ENCODE results near the gene ICA1. TPM values are rescaled to one million over a fixed set of nuclear protein-coding genes. Genes with fewer than 3 reads are reported as not detected.

The ICA1 gene
- total RNA-seq, 1 donor from 2014 or later = 43.2 TPM

DNA sequence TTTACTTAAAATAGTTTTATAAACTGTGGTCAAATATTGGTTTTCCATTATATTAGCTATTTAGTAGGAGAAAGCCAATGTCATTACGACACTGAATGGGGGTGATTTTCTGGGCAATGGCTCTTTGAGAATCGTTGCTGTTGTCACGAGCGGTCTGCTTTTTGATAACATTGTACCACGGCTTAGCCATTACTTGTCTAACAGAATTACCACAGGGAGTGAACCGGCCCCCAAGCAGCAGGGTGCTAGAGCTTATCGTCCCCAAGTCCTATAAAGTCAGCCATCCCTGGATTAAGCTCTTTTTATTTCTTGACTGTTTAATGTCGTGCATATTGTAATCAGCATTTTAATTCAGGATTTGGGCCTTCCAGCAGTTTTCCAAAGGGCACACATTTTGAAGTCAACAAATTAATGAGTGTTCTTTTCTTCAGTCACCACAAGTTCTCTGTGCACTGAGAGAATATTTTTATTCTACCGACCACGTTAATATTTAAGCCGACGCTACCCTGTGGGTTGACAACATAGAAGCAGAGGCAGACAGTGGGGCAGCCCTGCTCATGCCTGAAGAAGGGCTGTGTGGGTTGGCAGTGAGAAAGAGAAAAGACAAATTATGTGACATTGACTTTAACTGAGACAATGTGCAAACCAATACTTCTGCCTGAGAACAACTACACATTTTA is 125.8 kb downstream of the ICA1 start:
- DNase-seq (ENCODE audit: extremely low read depth, low read depth, low spot score) = no peak

DNA sequence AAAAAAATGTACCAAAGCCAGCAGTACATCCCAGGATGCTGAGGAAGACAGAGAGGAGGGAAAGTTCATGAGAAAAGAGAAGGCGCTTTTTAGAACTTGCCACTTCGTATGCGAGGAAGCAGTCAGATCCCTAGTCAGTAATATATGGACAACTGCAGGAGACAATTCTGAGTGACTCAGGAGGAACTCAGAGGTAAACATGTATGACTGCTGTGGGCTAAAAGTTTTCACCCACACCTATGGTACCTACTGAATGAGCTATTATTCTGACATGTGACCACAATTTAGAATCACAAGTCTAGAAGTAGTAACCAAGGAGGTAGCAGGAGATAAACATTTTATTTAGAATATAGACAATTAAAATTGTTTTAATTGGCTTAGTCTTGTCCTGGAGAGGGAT is 126.5 kb downstream of the ICA1 start:
- no peak for DNase-seq (ENCODE audit: extremely low read depth, low read depth, low spot score)

DNA sequence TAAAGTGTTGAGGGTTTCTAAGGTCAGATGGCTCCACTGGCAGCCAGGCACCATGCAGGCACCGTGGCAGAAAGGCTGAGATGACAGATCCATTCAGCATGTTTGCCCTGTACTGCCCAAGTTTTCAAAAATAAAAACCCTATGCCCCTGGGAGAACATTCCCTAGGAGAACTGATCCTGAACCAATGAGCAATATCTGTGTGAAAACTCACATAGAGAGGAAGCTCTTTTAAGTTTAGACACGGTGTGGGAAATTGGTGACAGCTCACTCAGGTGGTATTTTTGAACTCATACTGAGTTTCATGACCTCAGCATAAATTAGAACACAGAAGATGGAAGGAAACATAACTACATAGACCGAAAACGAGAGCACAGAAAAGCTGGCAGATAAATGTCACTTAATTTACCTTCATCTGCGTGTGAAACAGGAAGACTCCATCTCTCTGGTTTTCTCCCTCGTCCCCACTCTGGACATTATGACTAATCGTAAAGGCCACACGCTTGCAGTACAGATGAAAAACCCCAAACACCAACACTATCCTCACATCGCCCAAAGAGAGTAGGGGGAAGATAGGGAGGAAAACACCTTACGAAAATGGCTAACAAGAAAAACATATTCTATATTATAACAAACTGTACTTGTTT is 127.8 kb downstream of the ICA1 start:
- DNase-seq (ENCODE audit: extremely low read depth, low read depth, low spot score) = no peak

DNA sequence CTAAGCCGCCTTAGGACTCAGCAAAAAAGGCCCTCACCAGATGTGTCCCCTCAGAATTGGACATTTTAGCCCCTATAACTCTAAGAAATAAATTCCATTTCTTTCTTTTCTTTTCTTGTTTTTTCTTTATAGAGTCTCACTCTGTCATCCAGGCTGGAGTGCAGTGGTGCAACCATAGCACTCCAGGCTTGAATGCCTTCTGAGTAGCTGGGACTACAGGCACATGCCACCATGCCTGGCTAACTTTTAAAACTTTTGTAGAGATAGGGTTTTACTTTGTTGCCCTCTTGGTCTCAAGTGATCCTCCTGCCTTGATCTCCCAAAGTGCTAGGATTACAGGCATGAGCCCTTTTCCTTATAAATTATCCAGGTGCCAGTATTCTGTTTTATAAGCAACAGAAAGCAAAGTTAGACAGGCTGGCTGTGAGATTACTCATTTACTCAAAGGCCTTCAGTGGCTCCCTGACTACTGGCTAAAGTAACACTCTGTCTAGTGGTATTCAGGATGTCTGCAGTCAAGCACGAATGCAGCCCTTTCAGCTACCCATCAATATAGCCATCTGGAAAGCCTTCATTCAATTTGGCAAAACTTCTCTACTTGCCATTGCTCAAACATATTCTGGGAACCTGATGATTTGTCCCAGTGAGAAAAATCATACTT is 128.6 kb downstream of the ICA1 start:
- DNase-seq (ENCODE audit: extremely low read depth, low read depth, low spot score) = no peak

DNA sequence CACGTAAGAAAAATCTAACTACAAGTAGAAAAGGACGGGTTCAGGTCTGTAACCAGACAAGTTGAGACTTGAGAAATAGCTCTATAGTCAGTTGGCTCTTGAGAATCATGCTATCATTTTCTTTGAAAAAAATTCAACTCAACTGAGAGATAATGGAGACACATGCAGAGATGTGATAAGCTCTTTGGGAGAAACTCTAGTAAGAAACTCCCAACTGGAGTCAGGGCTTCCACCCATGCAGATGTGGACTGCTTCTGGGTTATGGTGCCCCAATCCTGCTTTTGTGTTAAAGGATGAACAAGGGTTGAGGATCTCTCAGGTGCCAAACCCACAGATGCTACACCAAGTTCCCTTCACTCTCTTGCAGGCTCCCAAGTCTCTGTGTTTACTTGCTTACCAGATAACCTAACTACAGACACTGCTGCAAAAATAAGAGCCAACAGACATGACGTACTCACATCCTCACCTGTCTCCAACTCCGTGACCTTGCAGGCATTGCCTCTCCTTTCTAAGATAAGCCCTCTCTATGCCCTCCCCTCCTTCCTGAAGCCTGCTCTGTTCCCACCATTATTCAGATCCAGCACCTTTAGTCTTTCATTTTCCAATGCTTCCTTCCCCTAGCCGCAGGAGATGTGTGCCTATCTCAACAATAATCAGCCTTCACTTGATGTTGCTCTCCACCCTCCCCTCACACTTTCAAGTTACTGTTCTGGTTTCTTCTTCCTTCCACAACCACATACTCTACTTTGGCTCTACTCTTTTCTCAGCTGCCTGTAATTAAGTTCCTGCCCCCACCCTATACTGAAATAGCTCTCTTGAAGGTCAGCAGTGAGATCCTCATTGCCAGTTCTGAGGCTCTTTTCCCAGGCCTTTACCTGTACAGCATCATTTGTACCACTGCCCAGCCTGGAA is 130.0 kb downstream of the ICA1 start:
- no peak for DNase-seq (ENCODE audit: extremely low read depth, low read depth, low spot score)

DNA sequence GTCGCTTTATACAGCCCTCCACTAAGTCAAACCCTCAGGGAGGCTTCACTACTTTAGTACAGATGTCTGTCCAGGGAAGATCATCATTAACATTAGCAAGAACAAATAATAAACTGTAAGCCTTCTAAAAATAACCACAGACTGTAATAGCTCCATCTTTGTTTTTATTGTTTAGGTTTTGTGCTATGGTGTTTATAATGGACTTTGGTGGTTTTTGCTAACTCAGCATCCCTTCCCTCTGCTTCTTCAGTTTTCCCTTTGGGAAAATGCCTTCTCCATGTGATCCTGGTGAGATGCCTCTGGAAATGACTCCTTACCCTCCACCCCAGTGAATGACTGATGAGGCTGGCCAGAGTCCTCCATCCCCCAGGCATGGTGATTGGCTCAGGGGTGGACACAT is 131.3 kb downstream of the ICA1 start:
- no peak for DNase-seq (ENCODE audit: extremely low read depth, low read depth, low spot score)

DNA sequence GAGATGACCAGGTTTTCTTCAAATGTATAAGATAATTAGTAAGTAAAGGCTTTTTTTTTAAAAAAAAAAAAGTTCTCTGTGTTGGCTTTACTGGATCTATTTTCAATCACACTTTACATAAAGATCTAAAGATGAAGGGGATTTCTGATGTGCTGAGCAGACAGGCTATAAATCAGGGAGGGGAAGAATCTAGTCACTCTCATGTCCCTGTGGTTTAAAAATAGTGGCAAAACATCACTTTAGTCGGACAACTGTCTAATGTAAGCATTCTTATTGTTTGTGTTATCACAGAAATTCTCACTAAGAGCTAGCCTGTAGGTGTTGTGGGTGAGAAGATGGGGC is 132.7 kb downstream of the ICA1 start:
- no peak for DNase-seq (ENCODE audit: extremely low read depth, low read depth, low spot score)

DNA sequence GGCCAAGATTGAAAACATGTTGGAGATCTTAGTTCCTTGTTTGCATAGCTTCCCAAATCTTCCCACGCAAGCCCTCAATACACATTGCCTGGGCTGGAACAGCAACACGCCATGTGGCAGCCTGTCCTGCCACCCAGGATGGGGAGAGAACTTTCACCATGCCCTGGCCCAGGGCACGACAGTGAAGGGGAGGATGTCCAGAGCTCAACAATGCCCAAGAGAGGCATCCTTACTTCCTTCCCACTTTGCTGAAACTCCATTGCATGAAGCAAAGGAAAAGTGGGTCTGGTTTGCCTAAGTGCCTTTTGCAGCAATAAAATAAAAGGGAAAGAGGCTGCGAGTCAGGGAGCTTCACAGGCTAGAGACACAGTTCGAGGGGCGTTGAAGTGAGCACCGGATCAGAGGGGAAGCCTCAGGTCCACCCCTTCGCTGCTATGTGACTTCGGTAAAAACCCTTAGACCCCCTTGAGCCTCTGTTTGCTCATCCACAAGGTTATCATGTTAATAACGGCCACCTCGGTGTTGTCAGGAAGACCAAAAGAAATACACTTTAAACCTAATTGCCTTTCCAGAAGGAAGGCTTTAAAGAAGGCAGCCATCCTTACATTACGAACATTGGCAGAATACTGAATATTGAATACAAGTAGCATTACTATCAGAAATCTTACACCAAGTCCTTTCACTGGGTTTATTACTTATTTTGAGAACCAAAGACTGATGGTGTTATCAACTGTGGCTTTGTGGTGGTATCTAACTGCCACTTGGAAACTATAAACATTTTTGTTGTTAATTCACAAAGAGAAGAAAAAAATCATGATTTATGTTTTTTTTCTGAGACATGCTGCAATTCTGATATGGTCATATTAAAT is 133.3 kb downstream of the ICA1 start:
- DNase-seq (ENCODE audit: extremely low read depth, low read depth, low spot score) = no peak

DNA sequence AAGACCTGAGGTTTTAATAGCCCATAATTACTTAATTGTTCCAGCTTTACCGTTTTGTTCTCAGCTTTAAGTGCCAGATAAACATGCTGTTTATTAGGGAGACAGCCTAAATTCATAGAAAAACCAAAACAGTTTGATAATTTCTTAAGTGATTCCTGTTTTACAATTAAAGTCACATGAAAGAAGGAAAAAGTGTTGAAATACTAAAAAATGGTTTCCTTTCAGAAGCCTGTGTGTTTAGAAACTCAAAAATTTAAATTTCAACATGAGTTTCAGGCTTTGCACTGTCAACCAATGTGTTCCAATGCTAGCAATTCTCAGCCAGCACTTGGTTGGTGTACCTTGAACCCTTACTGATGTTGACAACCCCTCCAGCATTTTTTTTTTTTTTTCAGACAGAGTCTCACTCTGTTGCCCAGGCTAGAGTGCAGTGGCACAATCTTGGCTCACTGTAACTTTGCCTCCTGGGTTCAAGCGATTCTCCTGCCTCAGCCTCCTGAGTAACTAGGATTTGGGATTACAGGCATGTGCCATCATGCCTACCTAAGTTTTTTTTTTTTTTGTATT is 135.3 kb downstream of the ICA1 start:
- no peak for DNase-seq (ENCODE audit: extremely low read depth, low read depth, low spot score)

DNA sequence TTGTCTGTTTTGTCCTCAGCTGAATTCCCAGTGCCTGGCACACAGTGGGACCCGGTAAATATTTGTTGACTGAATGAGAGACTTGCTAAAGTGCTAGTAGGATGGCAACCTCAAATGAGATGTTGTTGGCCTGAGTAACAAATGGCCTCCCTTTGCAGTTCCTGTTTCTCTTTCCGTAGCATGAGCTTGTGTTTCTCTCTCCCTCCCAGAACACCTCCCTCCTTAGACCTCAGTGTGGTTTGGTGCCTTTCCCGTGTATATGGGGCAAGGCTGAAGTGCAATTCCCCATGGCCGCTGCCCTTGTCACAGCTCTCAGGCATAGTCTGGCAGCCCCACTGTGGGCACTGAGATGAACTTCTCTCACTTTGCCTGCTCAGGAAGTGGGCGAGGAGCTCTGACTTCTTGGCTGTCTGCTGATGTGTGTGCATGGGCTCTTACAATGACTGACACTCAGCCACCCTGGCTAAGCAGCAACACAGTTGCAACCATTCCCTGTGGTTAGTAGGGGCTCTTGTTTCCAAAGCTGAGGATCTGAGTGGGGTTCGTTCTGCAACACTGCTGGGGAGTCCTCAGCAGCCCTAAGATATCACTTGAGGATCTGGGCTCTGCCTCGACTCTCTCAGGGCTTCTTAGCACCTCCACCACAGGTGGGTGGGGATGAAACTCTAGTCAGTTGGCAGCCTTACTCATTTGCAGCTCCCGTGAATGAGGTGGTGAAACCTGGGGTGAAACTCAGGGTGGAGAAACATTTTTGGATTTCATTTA is 136.1 kb downstream of the ICA1 start:
- DNase-seq (ENCODE audit: extremely low read depth, low read depth, low spot score) = no peak

DNA sequence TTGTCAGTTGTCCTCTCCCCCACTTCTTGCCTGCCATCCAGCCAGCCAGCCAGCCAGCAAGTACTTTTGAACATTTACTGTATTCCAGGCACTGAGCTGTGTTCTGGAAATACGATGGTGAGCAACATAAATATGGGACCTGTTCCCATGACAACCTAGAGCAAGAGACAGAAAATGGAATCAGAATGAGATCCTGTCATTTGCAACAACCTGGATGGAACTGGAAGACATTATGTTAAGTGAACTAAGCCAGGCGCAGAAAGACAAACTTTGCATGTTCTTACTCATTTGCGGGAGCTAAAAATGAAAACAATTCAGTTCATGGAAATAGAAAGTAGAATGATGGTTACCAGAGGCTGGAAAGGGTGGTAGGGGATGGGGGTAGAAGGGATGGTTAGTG is 140.7 kb downstream of the ICA1 start:
- DNase-seq (ENCODE audit: extremely low read depth, low read depth, low spot score) = no peak

DNA sequence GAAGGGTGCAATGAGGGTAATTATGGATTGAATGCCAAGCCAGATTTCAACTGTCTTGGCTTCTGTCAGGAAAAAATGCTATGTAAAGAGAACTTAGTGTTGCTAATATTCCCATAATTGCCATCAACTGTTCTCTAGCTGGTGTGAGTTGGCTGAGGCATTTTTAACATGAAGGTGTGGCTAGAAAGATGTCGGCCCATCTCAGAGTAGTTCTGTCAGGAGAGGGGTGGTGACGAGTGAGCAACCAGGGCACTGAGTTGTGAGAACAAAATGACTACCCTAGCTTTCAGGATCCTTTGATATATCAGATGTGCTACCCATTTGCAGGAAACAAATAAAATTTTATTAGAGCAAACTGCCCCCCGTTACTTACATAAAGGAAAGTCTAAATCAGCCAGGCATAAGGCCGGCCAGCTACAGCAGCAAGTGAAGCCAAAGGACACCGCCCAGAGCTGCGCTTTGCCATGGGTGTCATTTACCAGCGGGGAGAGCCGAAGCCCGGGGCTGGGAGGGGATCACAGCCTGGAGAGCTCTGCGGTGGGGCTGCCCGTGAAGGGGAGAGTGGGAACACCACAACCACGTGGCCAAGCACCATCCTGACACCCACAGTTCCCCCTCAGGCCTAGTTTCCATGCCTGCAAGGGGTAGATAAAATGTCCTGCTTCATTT is 141.4 kb downstream of the ICA1 start:
- DNase-seq (ENCODE audit: extremely low read depth, low read depth, low spot score) = no peak

DNA sequence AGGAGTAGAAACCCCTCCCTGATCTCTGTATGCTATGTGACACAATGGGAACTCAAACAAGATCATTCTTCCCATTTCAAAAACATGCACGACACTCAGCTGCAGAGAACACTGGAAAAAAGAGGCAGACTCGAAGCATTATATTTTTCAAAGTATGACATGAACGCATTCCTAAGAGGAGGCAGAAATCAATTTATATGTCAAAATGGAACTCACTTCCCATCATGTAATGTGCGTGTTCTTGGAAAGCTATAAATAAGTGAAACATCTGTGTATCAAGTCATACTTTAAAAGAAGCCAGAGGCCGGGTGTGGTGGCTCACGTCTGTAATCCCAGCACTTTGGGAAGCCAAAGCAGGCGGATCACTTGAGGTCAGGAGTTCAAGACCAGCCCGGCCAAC is 142.7 kb downstream of the ICA1 start:
- DNase-seq (ENCODE audit: extremely low read depth, low read depth, low spot score) = no peak

DNA sequence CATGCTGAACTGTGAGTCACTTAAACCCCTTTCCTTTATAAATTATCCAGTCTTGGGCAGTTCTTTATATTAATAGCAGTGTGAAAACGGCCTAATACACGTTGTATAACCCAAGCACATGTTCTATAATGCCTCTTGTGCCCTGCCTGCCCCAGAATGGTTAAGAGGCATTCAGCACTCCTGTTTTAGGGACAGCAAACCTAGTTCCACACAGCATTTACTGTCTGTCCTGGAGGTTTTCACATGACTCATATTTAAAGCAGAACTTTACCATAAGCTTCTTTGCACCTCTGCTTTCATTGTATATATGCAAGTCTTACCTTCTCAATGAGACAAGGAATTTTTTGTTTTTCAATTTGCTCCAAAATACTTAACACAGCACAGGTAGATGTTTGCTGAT is 144.8 kb downstream of the ICA1 start:
- DNase-seq (ENCODE audit: extremely low read depth, low read depth, low spot score) = no peak

DNA sequence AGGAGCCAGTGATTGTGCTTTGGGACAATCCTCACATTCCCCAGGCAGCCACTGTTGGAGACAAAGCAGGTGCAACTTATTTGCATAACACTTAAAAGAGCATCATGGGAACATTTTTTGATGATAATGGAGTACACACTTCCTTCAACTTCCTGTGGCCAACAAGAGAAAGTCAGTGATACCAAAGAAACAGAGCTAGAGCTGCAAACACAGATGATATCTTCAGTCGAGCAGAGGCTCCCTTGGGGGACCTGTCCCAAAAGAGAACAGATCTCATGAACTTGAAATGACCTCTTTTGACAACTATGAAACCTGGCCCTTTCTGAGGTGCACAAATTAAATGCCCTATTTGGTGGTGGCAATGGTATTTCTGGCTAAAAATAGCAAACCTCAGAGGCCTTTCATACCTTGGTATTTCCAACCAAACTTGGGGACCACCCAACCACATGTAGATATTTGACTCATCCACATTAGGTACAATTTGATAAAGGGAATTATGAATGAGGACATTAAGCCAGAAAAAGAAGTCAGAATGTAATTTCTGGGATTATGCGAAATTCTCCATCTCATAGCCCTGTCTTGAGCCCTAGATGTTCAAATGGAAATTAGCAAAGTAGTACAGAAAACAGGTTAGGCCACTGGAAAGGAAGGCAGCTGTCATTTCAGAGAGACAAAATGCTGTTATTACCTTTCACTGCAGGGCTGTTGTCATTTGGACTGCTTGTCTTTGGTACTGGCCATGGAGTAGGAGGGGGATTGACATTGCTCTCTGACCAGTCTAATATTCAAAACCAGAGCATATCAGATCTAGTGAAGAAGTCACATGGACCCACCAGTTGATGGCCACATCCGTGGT is 146.2 kb downstream of the ICA1 start:
- DNase-seq (ENCODE audit: extremely low read depth, low read depth, low spot score) = no peak

DNA sequence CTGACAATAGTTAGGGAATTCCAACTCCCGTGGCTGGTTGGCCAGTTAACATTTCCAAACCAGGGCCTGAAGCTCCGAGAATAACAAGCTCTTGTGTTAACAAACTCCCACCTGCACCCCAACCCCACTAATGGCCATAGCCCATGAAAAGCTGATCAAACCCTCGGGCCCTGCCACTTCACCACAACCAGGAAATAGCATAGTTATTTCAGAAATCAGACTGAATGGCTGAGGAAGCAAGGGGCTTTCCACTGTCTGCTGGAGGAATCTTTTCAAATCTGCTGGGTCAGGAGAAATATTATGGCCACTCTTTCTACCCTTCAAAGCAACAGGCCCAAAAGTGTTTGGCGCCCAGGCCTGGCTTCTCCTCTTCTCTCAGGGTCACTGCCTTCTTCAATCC is 147.8 kb downstream of the ICA1 start:
- no peak for DNase-seq (ENCODE audit: extremely low read depth, low read depth, low spot score)

DNA sequence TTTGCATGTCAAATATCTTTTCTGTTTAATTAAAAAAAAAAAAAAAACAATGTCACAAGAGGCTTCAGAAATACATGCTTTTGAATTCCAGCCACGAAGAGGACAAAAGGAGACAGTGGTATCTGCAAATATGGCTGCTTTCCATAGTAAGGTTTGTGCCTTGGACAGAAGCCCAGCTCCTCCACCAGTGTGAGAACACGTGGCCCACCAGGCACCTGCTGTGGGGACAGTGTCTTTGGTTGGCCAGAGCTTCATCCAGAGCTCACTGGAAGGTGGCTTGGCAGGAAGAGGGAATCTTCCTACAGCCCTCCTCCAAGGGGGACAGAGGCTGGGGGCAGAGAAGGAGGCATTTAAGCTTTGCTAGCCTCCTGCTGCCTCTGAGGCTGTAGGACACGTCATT is 148.8 kb downstream of the ICA1 start:
- DNase-seq (ENCODE audit: extremely low read depth, low read depth, low spot score) = no peak

DNA sequence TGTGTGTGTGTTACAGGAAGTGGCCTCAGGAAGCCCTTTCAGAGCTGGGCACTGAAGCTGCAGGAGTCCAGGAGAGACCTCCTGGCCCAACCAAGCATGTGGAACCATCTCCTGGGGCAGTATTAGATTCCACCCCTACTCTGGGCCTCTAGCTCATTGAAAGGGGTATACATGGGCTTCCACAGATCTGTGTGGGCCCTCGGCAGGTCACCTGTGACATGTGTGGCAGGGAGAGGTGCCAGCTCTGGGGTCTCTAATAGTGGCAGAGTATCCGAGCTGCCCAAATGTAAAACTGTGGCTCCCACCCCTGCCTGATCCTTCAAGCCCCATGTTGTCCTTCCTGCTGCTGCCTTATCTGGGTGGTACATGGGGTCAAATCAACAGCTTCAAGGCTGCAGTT is 149.3 kb downstream of the ICA1 start:
- DNase-seq (ENCODE audit: extremely low read depth, low read depth, low spot score) = no peak

All from glomerular endothelial cell (primary cell).